LNCaP clone FGC (cell line): Measurements from ENCODE around the gene NUDT3.

Experiments used
- DNase-seq: peaks from one replicate; pipeline ENCODE4 v3.0.0-alpha.2; 2011; ENCODE audit warnings: low read depth
- H3K4me3 ChIP-seq: 2 replicates; pipeline ENCODE4 v1.5.1; 2011; ENCODE audit warnings: mild to moderate bottlenecking, low read depth, low read length, control low read depth
- CTCF ChIP-seq: IDR thresholded peaks from 2 replicates; pipeline ENCODE4 v1.5.1; 2012; ENCODE audit warnings: mild to moderate bottlenecking; ENCODE audit not compliant: control insufficient read depth, insufficient read depth; ENCODE audit errors: extremely low read depth

NUDT3 gene

GRCh38 chr6:34238585-34239499 is 153.6 kb downstream of the NUDT3 start:
- DNase-seq: no peak
- TF ChIP-seq CTCF: no peak
- H3K4me3 ChIP-seq: peak overlapping the region; percentile 88

- H3K4me3 ChIP-seq: peak overlapping the region; percentile 88
- peak; percentile 32 for TF ChIP-seq CTCF
- DNase-seq: no peak
Measured at GRCh38 chr6:34237722-34238584, 154.5 kb downstream of the NUDT3 start.

- no peak for DNase-seq
- peak overlapping the region; percentile 88 for H3K4me3 ChIP-seq
- TF ChIP-seq CTCF: no peak
Measured at GRCh38 chr6:34237316-34237721, 155.2 kb downstream of the NUDT3 start.

GRCh38 chr6:34236443-34237315 is 155.8 kb downstream of the NUDT3 start, which contains the start of gene HMGA1:
HMGA1 (plus strand) TSS chr6:34236873; CDS start chr6:34240781, 3,908 bp downstream.
- TF ChIP-seq CTCF: no peak
- DNase-seq: peak; percentile 58
- H3K4me3 ChIP-seq: peak within 1 kb of the TSS; percentile 88

GRCh38 chr6:34236131-34236442 is 156.4 kb downstream of the NUDT3 start:
- DNase-seq: no peak
- TF ChIP-seq CTCF: no peak
- H3K4me3 ChIP-seq: peak overlapping the region; percentile 63
